WERI-Rb-1 (cell line): ENCODE data around the gene RNF183.
"Not testable (repeated sequence)": the region's sequence is repeated elsewhere in the genome, so short reads cannot be mapped to it uniquely, and the experiment has no call there.

Source experiments
- DNase-seq: peaks from one replicate; pipeline ENCODE4 v3.0.0-alpha.2; 2020
- H3K27ac ChIP-seq: fragments of 250-450 bp; sonication (Bioruptor Pico); 2 replicates; pipeline ENCODE4 v1.5.1; 2020; ENCODE audit warnings: mild to moderate bottlenecking, moderate library complexity
- H3K27me3 ChIP-seq: fragments of 250-450 bp; sonication (Bioruptor Pico); 2 replicates; pipeline ENCODE4 v1.5.1; 2021; ENCODE audit warnings: mild to moderate bottlenecking, low read depth, moderate library complexity; ENCODE audit not compliant: insufficient read depth, severe bottlenecking
- H3K36me3 ChIP-seq: fragments of 250-450 bp; sonication (Bioruptor Pico); 2 replicates; pipeline ENCODE4 v1.5.1; 2020; ENCODE audit warnings: mild to moderate bottlenecking, moderate library complexity
- H3K4me3 ChIP-seq: 2 replicates; pipeline ENCODE4 v1.5.1; 2011; ENCODE audit warnings: low read depth, mild to moderate bottlenecking, control low read depth, low read length
- H3K9me3 ChIP-seq: fragments of 250-450 bp; sonication (Bioruptor Pico); 2 replicates; pipeline ENCODE4 v1.5.1; 2021; ENCODE audit warnings: mild to moderate bottlenecking, moderate library complexity; ENCODE audit not compliant: severe bottlenecking
- CTCF ChIP-seq: IDR thresholded peaks from 2 replicates; pipeline ENCODE4 v1.5.1; 2011; ENCODE audit warnings: low read depth, mild to moderate bottlenecking, control low read depth, inconsistent platforms, low read length

Gene RNF183

GRCh38 chr9:113298311-113298710 lies 4.9 kb downstream of the RNF183 start:
- Histone ChIP-seq H3K27ac (peak overlapping the region; percentile 95), H3K4me3 (peak overlapping the region; percentile 36), H3K36me3 (peaks cover 9% of the 10 kb centered on the region), H3K27me3 (no peaks in the 10 kb centered on the region), H3K9me3 (no peaks in the 10 kb centered on the region)
- DNase-seq = peak; percentile 96
- no peak for TF ChIP-seq CTCF

- H3K36me3 ChIP-seq = peaks cover 22% of the 10 kb centered on the region
- H3K27me3 ChIP-seq = no peaks in the 10 kb centered on the region
- DNase-seq = peak; percentile 81
These were observed 6.2 kb downstream of the RNF183 start for GRCh38 chr9:113296796-113297558.

GRCh38 chr9:113296247-113296646 lies 6.9 kb downstream of the RNF183 start:
- peak overlapping the region; percentile 95 for H3K27ac ChIP-seq
- peak; percentile 88 for DNase-seq
- not testable (repeated sequence) for H3K9me3 ChIP-seq, H3K27me3 ChIP-seq
- peaks cover 29% of the 10 kb centered on the region for H3K36me3 ChIP-seq
- H3K4me3 ChIP-seq = peak overlapping the region; percentile 41

More at GRCh38 chr9:113296796-113297558, 6.2 kb downstream of the RNF183 start:
- H3K4me3 ChIP-seq = peak overlapping the region; percentile 41
- H3K9me3 ChIP-seq = no peaks in the 10 kb centered on the region
- peak overlapping the region; percentile 95 for H3K27ac ChIP-seq
- TF ChIP-seq CTCF = no peak

- H3K9me3 ChIP-seq = no peaks in the 10 kb centered on the region
- no peak overlapping the region for H3K4me3 ChIP-seq
- no peaks in the 10 kb centered on the region for H3K27me3 ChIP-seq
- H3K36me3 ChIP-seq = peaks cover 58% of the 10 kb centered on the region
- peak overlapping the region; percentile 28; the same call in 1 of the 2 replicates for H3K27ac ChIP-seq
- no peak for TF ChIP-seq CTCF
- DNase-seq = no peak
These were observed 9.8 kb downstream of the RNF183 start for GRCh38 chr9:113293285-113293878.

GRCh38 chr9:113290052-113290607 lies 13.0 kb downstream of the RNF183 start:
- Histone ChIP-seq H3K27me3 (no peaks in the 10 kb centered on the region), H3K4me3 (no peak overlapping the region), H3K36me3 (peaks cover 89% of the 10 kb centered on the region), H3K9me3 (no peaks in the 10 kb centered on the region), H3K27ac (no peak overlapping the region)
- TF ChIP-seq CTCF = no peak
- DNase-seq = no peak

GRCh38 chr9:113289091-113289490 lies 14.1 kb downstream of the RNF183 start:
- no peaks in the 10 kb centered on the region for H3K9me3 ChIP-seq
- peaks cover 97% of the 10 kb centered on the region for H3K36me3 ChIP-seq
- H3K27ac ChIP-seq = no peak overlapping the region
- H3K4me3 ChIP-seq = no peak overlapping the region
- TF ChIP-seq CTCF = no peak
- H3K27me3 ChIP-seq = no peaks in the 10 kb centered on the region
- no peak for DNase-seq
